ENCODE results near the gene BRMS1. TPM values are rescaled to one million over a fixed set of nuclear protein-coding genes. Genes with fewer than 3 reads are reported as not detected.
"Not testable (repeated sequence)": the region's sequence is repeated elsewhere in the genome, so short reads cannot be mapped to it uniquely, and the experiment has no call there.

Gene BRMS1
- total RNA-seq, 1 experiment from 2014 or later, result 58.1 TPM

DNA sequence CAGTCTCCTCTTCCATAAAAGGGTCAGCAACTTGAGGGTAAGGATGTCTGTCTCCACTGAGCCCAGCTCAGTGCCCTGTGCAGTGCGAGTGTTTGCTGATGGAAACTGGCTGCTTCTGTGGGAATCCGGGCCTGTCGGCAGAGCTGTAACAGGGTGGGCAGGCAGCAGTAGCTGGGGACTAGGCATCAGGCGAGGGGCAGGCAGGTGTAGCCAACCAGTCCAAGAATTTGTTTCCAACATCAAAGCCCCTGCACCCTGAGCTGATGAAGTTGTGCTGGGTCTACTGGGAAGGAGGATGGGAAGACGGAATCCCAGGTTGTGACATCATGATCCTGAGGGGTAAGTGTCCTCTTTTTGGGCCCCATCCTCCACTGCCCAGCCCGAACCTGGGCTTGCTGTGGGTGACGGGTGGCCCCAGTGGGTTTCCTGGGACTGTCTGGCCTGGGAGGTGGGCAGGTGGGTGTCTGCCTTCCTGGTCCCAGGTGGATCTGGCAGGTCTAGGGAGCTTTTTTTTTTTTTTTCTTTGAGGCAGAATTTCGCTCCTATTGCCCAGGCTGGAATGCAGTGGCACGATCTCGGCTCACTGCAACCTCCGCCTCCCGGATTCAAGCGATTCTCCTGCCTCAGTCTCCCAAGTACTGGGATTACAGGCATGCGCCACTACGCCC lies 15.6 kb upstream of the BRMS1 start:
- intact Hi-C loops (cut with micrococcal nuclease; ENCODE audit: unreplicated experiment), result no loop called here
- peaks cover 9% of the 10 kb centered on the region for H3K4me1 ChIP-seq
- Mint-ChIP-seq H3K4me1 (ENCODE audit: low read depth, unreplicated experiment) (peaks cover 12% of the 10 kb centered on the region), H3K4me3 (ENCODE audit: unreplicated experiment) (no peak overlapping the region), H3K9me3 (ENCODE audit: unreplicated experiment) (no peaks in the 10 kb centered on the region), H3K36me3 (ENCODE audit: insufficient read depth, unreplicated experiment) (peaks cover 96% of the 10 kb centered on the region), H3K27me3 (ENCODE audit: insufficient read depth, unreplicated experiment) (no peaks in the 10 kb centered on the region), H3K27ac (ENCODE audit: unreplicated experiment) (peak overlapping the region; percentile 32)
- H3K36me3 ChIP-seq (ENCODE audit: control insufficient read depth, insufficient read depth, low read length), result peaks cover 9% of the 10 kb centered on the region
- CTCF ChIA-PET, result no interaction called here
- H3K9me3 ChIP-seq, result no peaks in the 10 kb centered on the region
- no peaks in the 10 kb centered on the region for H3K27me3 ChIP-seq (replicated peaks; ENCODE audit: control insufficient read depth, insufficient read depth, low read length)
- POLR2A ChIA-PET, result interaction anchor here (0.6 kb wide), 2 partner anchors 11 to 23 kb away, joined by 4 to 5 read pairs; no protein-coding TSS in a partner anchor
- peak in 1 of 2 experiments; percentile 33 for DNase-seq
- H3K4me3 ChIP-seq (ENCODE audit: low read depth, low read length), result no peak overlapping the region
- TF ChIP-seq, protein P1, sequence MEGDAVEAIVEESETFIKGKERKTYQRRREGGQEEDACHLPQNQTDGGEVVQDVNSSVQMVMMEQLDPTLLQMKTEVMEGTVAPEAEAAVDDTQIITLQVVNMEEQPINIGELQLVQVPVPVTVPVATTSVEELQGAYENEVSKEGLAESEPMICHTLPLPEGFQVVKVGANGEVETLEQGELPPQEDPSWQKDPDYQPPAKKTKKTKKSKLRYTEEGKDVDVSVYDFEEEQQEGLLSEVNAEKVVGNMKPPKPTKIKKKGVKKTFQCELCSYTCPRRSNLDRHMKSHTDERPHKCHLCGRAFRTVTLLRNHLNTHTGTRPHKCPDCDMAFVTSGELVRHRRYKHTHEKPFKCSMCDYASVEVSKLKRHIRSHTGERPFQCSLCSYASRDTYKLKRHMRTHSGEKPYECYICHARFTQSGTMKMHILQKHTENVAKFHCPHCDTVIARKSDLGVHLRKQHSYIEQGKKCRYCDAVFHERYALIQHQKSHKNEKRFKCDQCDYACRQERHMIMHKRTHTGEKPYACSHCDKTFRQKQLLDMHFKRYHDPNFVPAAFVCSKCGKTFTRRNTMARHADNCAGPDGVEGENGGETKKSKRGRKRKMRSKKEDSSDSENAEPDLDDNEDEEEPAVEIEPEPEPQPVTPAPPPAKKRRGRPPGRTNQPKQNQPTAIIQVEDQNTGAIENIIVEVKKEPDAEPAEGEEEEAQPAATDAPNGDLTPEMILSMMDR (IDR thresholded peaks at IDR 0.05; ENCODE audit: insufficient read depth in 1 of 2, low read depth in 1 of 2, low read length in 1 of 2, severe bottlenecking in 1 of 2, unreplicated experiment in 1 of 2), result no peak
- no TSS peak for BruUV-seq (replicated peaks)

DNA sequence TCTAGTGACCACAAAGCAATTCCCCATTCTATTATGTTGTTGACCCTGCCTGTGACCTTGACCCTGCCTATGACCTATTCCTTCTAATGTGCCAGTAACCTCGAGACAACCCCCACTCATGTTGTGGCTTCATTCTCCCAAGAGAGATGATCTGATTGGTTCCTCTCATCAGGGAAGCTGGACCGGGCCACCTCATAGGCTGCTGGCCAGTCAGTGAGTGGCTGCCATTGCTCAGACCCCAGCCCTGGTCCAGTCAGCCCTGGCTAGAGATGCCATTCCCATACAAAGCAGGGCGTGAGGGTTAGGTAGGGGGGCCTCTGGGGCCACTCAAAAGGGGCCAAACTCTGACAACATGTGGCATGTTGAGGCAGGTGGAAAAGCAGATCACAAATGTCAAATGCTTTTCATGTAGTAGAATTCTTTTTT lies 14.8 kb upstream of the BRMS1 start:
- peaks cover 9% of the 10 kb centered on the region for H3K36me3 ChIP-seq (ENCODE audit: control insufficient read depth, insufficient read depth, low read length)
- POLR2A ChIA-PET, result no interaction called here

DNA sequence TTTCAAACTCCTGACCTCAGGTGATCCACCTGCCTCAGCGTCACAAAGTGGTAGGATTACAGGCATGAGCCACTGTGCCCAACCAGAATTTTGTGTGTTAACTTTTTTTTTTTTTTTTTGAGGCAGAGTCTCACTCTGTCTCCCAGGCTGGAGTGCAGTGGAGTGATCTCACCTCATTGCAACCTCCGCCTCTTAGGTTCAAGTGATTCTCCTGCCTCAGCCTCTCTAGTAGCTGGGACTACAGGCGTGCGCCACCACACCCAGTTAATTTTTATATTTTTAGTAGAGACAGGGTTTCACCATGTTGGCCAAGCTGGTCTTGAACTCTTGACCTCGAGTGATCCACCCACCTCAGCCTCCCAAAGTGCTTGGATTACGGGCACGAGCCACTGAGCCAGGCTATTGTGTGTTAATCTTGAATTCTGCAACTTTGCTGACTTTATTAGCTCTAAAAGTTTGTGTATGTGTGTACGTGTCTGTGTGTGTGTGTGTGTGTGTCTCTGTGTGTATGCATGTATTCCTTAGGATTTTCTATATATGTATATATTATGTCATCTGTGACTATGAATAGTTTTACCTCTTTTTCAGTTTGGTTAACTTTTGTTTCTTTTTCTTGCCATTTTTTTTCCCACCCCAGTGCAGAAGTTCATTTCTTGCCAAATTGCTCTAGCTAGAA lies 5.8 kb upstream of the BRMS1 start:
- Mint-ChIP-seq H3K4me1 (ENCODE audit: low read depth, unreplicated experiment) (peaks cover 46% of the 10 kb centered on the region), H3K36me3 (ENCODE audit: insufficient read depth, unreplicated experiment) (peaks cover 68% of the 10 kb centered on the region), H3K4me3 (ENCODE audit: unreplicated experiment) (peak overlapping the region; percentile 77), H3K27ac (ENCODE audit: unreplicated experiment) (peak overlapping the region; percentile 94)
- Histone ChIP-seq H3K4me1 (peaks cover 57% of the 10 kb centered on the region), H3K4me3 (ENCODE audit: low read depth, low read length) (peak overlapping the region; percentile 19)
- not testable (repeated sequence) for H3K9me3 ChIP-seq; H3K27me3 ChIP-seq (replicated peaks; ENCODE audit: control insufficient read depth, insufficient read depth, low read length); DNase-seq; H3K9me3 Mint-ChIP-seq (ENCODE audit: unreplicated experiment); H3K27me3 Mint-ChIP-seq (ENCODE audit: insufficient read depth, unreplicated experiment); H3K36me3 ChIP-seq (ENCODE audit: control insufficient read depth, insufficient read depth, low read length)
- ChIA-PET CTCF (interaction anchor here (1.1 kb wide), 1 partner anchor 38 kb away, joined by 4 read pairs; no protein-coding TSS in a partner anchor), POLR2A (interaction anchor here (0.6 to 1.1 kb wide), 2 partner anchors 12 to 376 kb away, joined by 3 read pairs; no protein-coding TSS in a partner anchor)
- intact Hi-C loops (cut with micrococcal nuclease; ENCODE audit: unreplicated experiment), result loop anchor here (2.0 to 5.0 kb wide), 2 partner anchors 20 to 298 kb away; partner anchors contain the start of genes SF3B2 and SLC29A2
- TSS peak; percentile 80 for BruUV-seq (replicated peaks)

More for the DNA sequence above, 14.8 kb upstream of the BRMS1 start:
- peaks cover 9% of the 10 kb centered on the region for H3K4me1 ChIP-seq
- Mint-ChIP-seq H3K4me3 (ENCODE audit: unreplicated experiment) (no peak overlapping the region), H3K27me3 (ENCODE audit: insufficient read depth, unreplicated experiment) (no peaks in the 10 kb centered on the region), H3K27ac (ENCODE audit: unreplicated experiment) (no peak overlapping the region), H3K36me3 (ENCODE audit: insufficient read depth, unreplicated experiment) (peaks cover 92% of the 10 kb centered on the region), H3K4me1 (ENCODE audit: low read depth, unreplicated experiment) (peaks cover 12% of the 10 kb centered on the region), H3K9me3 (ENCODE audit: unreplicated experiment) (no peaks in the 10 kb centered on the region)
- peak in 1 of 2 experiments; percentile 50 for DNase-seq
- no peak overlapping the region for H3K4me3 ChIP-seq (ENCODE audit: low read depth, low read length)
- CTCF ChIA-PET, result no interaction called here
- no peaks in the 10 kb centered on the region for H3K27me3 ChIP-seq (replicated peaks; ENCODE audit: control insufficient read depth, insufficient read depth, low read length)
- intact Hi-C loops (cut with micrococcal nuclease; ENCODE audit: unreplicated experiment), result no loop called here
- TF ChIP-seq, protein P1 (IDR thresholded peaks at IDR 0.05; ENCODE audit: insufficient read depth in 1 of 2, low read depth in 1 of 2, low read length in 1 of 2, severe bottlenecking in 1 of 2, unreplicated experiment in 1 of 2), result no peak
- no TSS peak for BruUV-seq (replicated peaks)
- H3K9me3 ChIP-seq, result no peaks in the 10 kb centered on the region

Measured in Caco-2 (cell line).